DMS53 (cell line): ENCODE data around the gene RPL36A.

Experiments used
- DNase-seq: peaks from one replicate; lab custom pipeline; 2025; lab: John Stamatoyannopoulos, UW

RPL36A gene

GRCh38 chrX:101442085-101442484, 51.3 kb downstream of the RPL36A start:
- DNase-seq = no peak
